TTC549 (cell line): ENCODE data around the gene CCL23.
"Not testable (repeated sequence)": the region's sequence is repeated elsewhere in the genome, so short reads cannot be mapped to it uniquely, and the experiment has no call there.

Experiments
- FAIRE-seq: peaks from 2 replicates; lab custom pipeline; 2012; peaks lifted over from hg19 to GRCh38; lab: Jason Lieb, UNC

The CCL23 gene

DNA sequence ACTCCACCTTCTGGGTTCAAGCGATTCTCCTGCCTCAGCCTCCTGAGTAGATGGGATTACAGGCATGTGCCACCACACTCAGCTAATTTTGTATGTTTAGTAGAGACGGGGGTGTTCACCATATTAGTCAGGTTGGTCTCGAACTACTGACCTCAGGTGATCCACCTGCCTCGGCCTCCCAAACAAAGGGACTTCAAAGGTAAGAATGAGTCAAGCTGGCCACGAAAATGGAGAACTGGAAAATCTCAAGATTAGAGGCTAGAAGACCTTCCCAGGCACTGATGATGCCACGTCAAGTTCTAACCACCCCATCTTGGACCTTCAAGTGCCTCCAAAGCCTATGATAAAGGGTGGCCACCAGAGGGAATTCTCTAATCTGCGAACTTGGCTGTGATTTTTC lies 15.1 kb downstream of the CCL23 start:
- FAIRE-seq, result no peak

DNA sequence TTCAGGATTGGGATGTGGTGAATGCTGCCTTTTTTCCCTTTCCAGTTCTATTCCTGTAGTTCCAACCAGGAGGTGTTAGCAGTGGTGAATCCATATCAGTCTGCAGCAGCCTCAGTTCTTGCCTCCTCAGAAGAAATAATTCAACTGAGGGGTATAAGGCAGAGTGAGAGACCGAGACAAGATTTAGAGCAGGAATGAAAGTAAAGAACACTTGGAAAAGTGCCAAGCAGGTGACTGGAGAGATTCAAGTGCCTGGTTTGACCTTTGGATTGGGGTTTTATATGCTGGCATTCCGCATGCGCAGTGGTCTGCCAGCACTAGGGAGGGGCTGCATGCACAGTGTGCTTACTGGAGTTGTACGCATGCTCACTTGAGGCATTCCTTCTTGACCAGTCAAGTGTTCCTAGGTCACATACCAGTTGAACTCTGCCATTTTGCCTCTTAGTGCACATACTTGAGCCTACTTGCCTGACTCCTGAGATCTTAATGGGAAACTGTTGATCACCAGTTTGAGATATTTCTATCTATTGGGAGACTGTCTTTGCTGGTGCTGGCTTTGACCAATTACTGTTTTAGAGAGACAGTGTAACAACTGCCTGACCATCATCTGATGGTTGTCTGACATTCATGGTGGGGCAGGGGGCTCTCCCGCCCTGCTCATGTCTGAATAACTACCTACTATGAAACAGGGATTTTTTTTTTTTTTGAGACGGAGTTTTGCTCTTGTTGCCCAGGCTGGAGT lies 15.7 kb downstream of the CCL23 start:
- no peak for FAIRE-seq

DNA sequence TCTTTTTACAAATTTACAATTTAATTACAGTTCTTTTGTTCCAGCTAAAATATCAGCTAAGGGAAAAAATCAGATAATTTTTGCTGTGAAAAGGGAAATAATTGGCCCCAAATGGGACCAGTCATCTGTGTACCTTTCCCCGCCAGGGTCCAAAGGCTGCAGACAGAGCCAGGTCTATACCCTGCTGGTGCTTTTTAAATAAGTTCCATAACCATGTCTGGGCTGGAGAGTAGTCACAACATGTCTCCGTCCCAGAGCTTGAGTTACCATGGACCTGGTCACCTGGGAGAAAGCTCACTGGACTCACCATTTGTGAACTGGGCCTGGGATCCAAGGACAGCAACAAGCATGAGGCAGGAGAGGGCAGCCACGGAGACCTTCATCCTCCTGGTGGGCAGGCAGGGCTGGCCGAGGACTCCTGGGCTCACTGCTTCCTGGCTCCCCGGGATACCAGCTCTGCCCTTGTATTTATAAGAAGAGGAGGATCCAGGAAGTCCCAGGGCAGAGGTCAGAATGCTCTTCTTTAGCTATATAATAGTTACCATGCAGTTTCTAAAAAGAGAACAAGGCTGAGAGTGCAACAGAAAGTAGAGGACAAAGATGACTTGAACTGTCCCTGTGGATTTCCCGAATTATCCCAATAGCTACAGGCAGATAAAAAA lies 16.5 kb downstream of the CCL23 start, which contains the start of gene CCL15:
Gene CCL15, minus strand, starts transcription at position 444 of the 662 bp plus-strand sequence. Its CDS starts 61 bp downstream, at position 383.
- FAIRE-seq, result no peak

GRCh38 chr17:36000732-36001109 lies 17.1 kb downstream of the CCL23 start:
- no peak for FAIRE-seq

- no peak for FAIRE-seq
These were observed 19.0 kb downstream of the CCL23 start for GRCh38 chr17:35998756-35999155.

DNA sequence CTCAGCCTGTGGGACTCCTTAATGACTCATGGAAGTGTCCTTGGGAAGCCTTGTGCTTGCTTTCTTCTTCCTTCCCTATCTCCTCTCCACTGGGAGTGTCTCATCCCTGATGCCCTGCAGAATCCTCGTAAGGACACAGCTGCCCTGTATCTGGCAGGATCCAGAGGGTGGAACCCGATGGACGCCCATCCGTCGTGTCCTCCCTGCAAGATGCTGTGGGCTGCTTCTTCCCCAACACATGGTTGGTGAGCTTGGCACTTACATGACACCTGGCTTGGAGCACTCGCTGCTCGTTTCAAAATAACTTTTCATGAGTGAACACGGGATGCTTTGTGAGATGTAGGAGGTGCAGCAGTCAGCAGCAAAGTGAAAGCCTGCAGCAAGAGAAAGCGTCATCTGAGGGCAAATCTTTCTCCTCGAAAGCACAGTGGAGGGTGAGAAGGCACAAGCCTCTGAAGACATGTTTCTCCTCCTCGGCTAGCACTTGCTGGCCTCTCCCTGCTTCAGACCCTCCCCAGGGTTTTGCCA lies 19.7 kb downstream of the CCL23 start:
- no peak for FAIRE-seq

DNA sequence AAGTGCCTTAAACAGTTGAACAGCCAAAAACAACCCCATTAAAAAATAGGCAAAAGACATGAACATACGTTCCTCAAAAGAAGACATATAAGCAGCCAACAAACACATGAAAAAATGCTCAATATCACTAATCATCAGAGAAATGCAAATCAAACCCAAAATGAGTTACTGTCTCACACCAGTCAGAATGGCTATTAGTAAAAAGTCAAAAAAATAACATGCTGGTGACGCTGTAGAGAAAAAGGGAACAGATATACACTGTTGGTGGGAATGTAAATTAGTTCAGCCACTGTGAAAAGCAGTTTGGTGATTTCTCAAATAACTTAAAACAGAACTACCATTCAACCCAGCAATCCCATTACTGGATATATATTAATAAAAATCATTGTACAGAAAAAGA lies 22.4 kb downstream of the CCL23 start:
- FAIRE-seq, result not testable (repeated sequence)

DNA sequence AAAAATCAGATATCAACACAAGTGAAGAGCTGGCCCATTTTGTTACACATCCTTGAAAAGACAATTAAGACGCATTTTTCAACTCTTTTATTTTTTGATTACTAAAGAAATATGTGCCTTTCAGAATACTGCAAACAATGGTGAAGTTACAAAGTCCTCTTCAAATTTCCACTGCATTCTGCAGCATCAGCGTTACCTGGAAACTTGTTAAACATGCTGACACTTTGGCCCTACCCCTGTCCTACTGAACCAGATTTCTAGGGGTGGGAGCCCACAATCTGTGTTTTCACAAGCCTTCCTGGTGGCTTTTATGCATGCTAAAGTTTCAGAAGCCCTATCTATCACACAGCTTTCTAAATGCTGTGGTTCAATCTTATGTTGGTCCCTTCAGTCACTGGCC lies 26.7 kb downstream of the CCL23 start:
- no peak for FAIRE-seq

GRCh38 chr17:35988164-35988563 lies 29.6 kb downstream of the CCL23 start:
- no peak for FAIRE-seq

GRCh38 chr17:35986643-35987042 lies 31.1 kb downstream of the CCL23 start, which contains the start of gene CCL14:
TSS of gene CCL14 (minus strand) at chr17:35986729. CDS start at chr17:35986649, 80 bp downstream.
- no peak for FAIRE-seq

DNA sequence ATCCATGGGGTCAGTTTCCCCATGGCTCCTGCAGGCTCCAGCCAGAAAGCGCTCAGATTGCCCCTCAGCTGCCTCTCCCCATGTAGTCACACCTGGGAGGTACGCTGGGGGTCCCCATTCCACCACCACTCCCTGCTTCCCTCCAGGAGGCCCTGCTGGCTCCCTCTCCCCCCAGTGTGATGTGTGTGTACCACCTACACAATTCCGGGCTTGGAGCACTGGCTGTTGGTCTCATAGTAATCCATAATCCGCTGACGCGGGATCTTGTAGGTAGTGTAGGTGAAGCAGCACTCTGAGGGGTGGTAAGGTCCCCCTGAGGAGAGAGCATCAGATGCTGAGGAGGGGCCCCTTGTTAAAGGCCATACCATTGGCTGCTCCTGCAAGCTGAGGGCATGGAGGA lies 33.6 kb downstream of the CCL23 start:
- no peak for FAIRE-seq

DNA sequence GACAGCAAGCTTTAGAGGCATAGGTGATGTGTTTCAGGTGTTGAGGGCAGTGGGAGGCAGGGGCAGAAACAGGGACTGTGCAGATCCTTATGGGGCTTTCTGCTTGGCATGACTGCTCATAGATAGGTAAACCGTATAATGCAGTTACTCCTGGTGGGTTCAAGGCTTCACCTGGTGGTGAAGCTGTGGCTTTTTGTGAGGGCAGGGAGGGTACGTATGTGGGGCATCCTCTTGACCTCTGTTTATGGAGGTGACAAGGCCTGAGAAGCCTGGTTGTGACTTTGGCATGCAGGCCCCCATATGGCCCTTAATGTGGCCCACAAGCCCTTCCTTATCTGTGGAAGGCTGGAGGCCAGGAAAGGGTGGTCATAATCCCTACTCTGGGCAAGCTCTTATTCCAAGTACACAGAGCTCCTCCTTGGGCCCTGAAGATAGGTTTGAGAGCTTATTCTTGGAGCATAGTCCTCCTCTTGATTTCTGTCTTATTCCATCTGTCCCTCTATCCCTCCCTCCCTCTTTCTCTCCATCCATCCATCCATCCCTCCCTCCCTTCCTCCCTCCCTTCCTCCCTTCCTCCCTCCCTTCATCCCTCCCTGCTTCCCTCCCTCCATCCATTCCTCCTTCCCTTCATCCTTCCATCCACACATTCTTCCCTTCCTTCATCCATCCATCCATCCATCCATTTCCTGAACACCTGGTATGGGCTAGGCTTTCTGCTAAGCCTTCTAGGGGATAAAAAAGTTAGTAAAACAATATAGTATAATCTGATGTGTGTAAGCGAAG lies 35.2 kb downstream of the CCL23 start:
- FAIRE-seq, result no peak

- FAIRE-seq, result no peak
These were observed 35.9 kb downstream of the CCL23 start for GRCh38 chr17:35981908-35982330.

- FAIRE-seq, result no peak
These were observed 36.5 kb downstream of the CCL23 start, which contains the start of gene CCL16 for GRCh38 chr17:35981246-35981645. TSS of gene CCL16 (minus strand) at chr17:35981497. CDS start at chr17:35981420, 77 bp downstream.

DNA sequence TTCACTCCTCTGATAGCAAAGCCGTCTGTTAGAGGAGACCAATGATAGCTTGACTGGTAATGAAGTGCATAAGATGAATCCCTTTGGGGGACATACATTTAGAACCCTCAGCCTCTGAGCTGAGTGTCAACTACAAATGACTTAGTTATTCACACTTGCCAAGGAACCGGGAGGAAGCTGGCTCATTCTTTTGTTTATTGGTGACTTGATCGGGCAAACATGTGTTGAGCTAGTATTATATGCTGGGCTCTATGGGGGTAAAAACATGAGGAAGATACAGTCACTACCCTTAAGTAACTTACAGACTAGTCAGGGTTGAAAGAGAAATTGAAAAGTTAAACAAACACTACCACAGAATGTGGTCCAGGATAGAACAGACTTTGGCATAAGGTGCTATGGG lies 39.4 kb downstream of the CCL23 start:
- FAIRE-seq, result no peak

- no peak for FAIRE-seq
These were observed 40.3 kb downstream of the CCL23 start for GRCh38 chr17:35977509-35977908.

- FAIRE-seq, result no peak
These were observed 44.2 kb downstream of the CCL23 start for GRCh38 chr17:35973333-35974260.

GRCh38 chr17:35972945-35973332 lies 44.8 kb downstream of the CCL23 start:
- FAIRE-seq, result no peak

DNA sequence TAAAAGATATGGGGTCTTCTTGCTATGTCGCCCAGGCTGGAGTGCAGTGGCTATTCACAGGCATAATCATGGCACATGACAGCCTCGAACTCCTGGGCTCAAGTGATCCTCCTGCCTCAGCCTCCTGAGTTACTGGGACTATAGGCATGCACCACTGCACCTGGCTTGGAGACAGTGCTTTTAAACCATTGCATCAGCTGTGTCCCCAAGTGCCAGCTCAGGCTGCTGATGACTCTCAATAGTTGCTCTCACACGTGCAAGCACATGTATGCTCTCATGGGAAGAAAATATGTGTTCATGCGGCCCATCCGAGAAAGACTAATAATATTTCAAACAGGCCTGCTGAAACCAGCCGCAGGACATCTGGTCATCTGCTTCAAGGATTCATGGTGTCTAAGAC lies 45.2 kb downstream of the CCL23 start:
- no peak for FAIRE-seq

DNA sequence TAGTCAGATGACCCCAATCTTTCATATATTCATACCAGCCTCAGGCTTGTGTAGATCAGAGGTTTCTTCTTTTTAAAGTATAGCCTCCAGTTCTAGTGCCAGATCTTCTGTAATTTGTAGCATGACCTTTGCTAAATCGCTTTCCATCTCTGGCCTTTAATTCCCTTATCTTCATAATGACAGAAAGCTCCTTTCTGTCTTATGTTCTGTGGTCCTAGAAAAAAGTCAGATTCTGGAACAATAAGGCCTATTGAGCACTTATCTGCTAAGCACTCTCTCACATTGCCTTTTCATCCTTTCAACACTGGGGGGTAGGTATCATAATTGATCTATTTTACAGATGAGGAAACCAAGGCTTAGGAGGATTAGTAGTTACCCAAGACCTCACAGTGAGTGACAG lies 45.7 kb downstream of the CCL23 start:
- no peak for FAIRE-seq

GRCh38 chr17:35969558-35970380 lies 48.0 kb downstream of the CCL23 start:
- FAIRE-seq, result no peak
